Measurements from ENCODE around the gene ROBO1. TPM values are rescaled to one million over a fixed set of nuclear protein-coding genes. Genes with fewer than 3 reads are reported as not detected.

Gene ROBO1
- total RNA-seq, 6 experiments from 2014 or later: 1.1 to 7.2 (median 4.3) TPM

DNA sequence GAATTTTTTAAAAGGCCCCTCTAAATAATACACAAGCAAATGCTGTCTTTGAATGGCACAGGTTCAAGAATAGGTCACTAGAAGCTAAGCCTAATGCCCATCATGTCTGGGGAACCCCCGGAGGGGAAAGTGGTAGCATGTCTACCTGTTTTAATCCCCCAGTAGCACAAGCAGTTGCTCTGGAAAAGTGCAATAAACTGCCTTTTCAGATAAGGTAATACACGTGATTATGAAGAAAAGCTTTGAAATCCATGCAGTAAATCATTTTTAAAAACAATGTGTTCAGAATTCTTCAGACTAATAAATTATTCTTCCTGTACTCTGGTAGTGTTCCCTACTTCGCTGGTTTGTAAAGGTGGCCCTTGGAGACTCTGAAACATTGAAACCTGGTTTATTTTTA lies 922.2 kb downstream of the ROBO1 start:
- Histone ChIP-seq H3K27ac (no peak overlapping the region), H3K36me3 (no peaks in the 10 kb centered on the region), H3K9me3 (no peaks in the 10 kb centered on the region), H3K4me3 (no peak overlapping the region), H3K4me1 (peaks cover 0 to 44% (median 8%) of the 10 kb centered on the region in 4 donors), H3K27me3 (no peaks in the 10 kb centered on the region)
- TF ChIP-seq POLR2A (IDR thresholded peaks at IDR 0.05) (no peak), CTCF (IDR thresholded peaks at IDR 0.05) (no peak)
- ATAC-seq: no peak
- intact Hi-C loops (cut with DNase I): no loop called here
- DNase-seq: no peak
- 60% methylated on average over 3 of the region's 3 CpGs for WGBS (ENCODE audit: insufficient coverage, low coverage, low lambda C conversion rate, missing lambda C conversion rate)

DNA sequence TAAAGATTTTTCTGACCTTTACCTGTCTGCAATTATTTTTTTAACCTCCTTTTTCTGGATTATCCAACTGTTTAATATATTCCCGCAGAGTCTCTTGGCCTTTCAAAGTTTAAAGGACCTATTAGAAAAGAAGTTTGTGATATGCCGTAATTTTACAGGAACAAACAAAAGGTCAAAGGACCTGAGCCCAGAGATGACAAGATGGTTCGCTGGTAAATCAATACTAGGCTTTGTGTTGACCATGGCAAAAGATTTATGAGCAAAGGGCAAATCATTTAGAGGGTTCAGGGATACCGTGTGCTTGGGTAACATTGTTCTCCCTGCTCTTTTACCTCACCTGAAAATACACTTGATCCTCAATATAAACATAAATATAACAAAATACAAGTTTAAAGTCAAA lies 923.5 kb downstream of the ROBO1 start:
- intact Hi-C loops (cut with DNase I): no loop called here
- H3K4me1 ChIP-seq: peaks cover 0 to 43% (median 8%) of the 10 kb centered on the region in 4 donors
- ATAC-seq (peak; percentile 92 to 99 (median 96)), DNase-seq (peak in 1 of 3 donors; percentile 54)
- H3K27me3 ChIP-seq: no peaks in the 10 kb centered on the region
- H3K4me3 ChIP-seq: no peak overlapping the region
- peak overlapping the region in 2 of 3 donors; percentile 45 to 56 for H3K27ac ChIP-seq
- H3K36me3 ChIP-seq: no peaks in the 10 kb centered on the region
- TF ChIP-seq CTCF (IDR thresholded peaks at IDR 0.05): no peak
- no peak for TF ChIP-seq POLR2A (IDR thresholded peaks at IDR 0.05)
- 19% methylated on average over 4 of the region's 4 CpGs for WGBS (ENCODE audit: insufficient coverage, low coverage, low lambda C conversion rate, missing lambda C conversion rate)
- H3K9me3 ChIP-seq: no peaks in the 10 kb centered on the region

GRCh38 chr3:78839693-78840092 lies 928.1 kb downstream of the ROBO1 start:
- H3K4me3 ChIP-seq: no peak overlapping the region
- peaks cover 0 to 15% (median 7%) of the 10 kb centered on the region in 4 donors for H3K4me1 ChIP-seq
- no peaks in the 10 kb centered on the region for H3K27me3 ChIP-seq
- H3K27ac ChIP-seq: no peak overlapping the region
- ATAC-seq (peak in 1 of 4 donors; percentile 14), DNase-seq (no peak)
- TF ChIP-seq POLR2A (IDR thresholded peaks at IDR 0.05) (no peak), CTCF (IDR thresholded peaks at IDR 0.05) (no peak)
- H3K9me3 ChIP-seq: no peaks in the 10 kb centered on the region
- 20% methylated on average over 3 of the region's 3 CpGs for WGBS (ENCODE audit: insufficient coverage, low coverage, low lambda C conversion rate, missing lambda C conversion rate)
- H3K36me3 ChIP-seq: no peaks in the 10 kb centered on the region
- intact Hi-C loops (cut with DNase I): no loop called here

DNA sequence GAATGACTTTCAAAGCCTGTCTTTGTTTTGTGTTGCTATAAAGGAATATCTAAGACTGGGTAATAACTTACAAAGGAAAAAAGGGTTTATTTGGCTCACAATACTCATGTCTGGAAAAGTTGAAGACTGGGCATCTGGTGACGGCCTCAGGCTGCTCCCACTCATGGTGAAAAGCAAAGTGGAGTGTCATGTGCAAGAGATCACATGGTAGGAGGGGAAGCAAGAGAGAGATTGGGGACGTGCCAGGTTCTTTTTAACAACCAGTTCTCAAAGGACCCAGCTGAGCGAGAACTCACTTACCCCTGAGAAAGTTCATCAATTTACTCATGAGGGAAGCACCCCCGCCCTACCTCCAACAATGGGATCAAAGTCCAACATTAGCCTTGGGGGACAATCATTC lies 929.4 kb downstream of the ROBO1 start:
- DNase-seq (no peak), ATAC-seq (no peak)
- no peak overlapping the region for H3K27ac ChIP-seq
- H3K9me3 ChIP-seq: no peaks in the 10 kb centered on the region
- TF ChIP-seq CTCF (IDR thresholded peaks at IDR 0.05): no peak
- TF ChIP-seq POLR2A (IDR thresholded peaks at IDR 0.05): no peak
- no peaks in the 10 kb centered on the region for H3K36me3 ChIP-seq
- intact Hi-C loops (cut with DNase I): no loop called here
- no peaks in the 10 kb centered on the region for H3K27me3 ChIP-seq
- H3K4me1 ChIP-seq: peaks cover 0 to 5% (median 2%) of the 10 kb centered on the region in 4 donors
- WGBS (ENCODE audit: insufficient coverage, low coverage, low lambda C conversion rate, missing lambda C conversion rate): 73% methylated on average over 3 of the region's 4 CpGs
- no peak overlapping the region for H3K4me3 ChIP-seq

DNA sequence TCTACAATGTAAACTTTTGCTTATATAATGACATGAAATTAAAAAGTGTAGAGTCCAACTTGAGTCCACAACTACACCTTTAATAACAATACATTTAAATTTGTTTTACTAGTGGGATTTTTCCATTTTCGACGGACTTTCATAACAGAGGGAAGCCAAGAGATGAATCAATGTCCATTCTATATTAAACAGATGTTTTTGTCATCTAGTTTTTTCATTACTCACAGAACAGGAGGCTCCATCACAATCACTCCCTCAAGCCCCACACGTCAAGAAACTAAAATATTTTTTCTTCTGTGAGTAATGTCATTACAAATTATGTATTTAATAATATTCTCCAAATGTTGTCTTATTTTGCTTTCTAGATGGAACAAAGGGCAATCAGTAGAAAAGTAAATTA lies 932.9 kb downstream of the ROBO1 start:
- WGBS (ENCODE audit: insufficient coverage, low coverage, low lambda C conversion rate, missing lambda C conversion rate): 90% methylated on average over 3 of the region's 3 CpGs
- intact Hi-C loops (cut with DNase I): no loop called here
- H3K27ac ChIP-seq: no peak overlapping the region
- no peaks in the 10 kb centered on the region for H3K36me3 ChIP-seq
- H3K4me3 ChIP-seq: no peak overlapping the region
- peaks cover 0 to 5% (median 0%) of the 10 kb centered on the region in 4 donors for H3K4me1 ChIP-seq
- no peaks in the 10 kb centered on the region for H3K9me3 ChIP-seq
- TF ChIP-seq POLR2A (IDR thresholded peaks at IDR 0.05) (no peak), CTCF (IDR thresholded peaks at IDR 0.05) (no peak)
- ATAC-seq (no peak), DNase-seq (no peak)
- H3K27me3 ChIP-seq: no peaks in the 10 kb centered on the region

Measured in right lobe of liver (tissue), 6 donors.